Colonic mucosa (tissue), 4 donors: ENCODE data around the gene ERCC1. TPM values are rescaled to one million over a fixed set of nuclear protein-coding genes. Genes with fewer than 3 reads are reported as not detected.

Experiments used
- DNase-seq: peaks from one replicate; pipeline ENCODE4 v3.0.0-alpha.2; 2020
- H3K27ac ChIP-seq: fragments of 200-600 bp; one replicate; pipeline ENCODE4 v1.8.0; 2021
- H3K27me3 ChIP-seq: fragments of 200-600 bp; one replicate; pipeline ENCODE4 v1.8.0; 2021
- H3K36me3 ChIP-seq: fragments of 200-600 bp; one replicate; pipeline ENCODE4 v1.8.0; 2021
- H3K4me1 ChIP-seq: fragments of 200-600 bp; one replicate; pipeline ENCODE4 v1.8.0; 2021; ENCODE audit warnings: mild to moderate bottlenecking
- H3K4me3 ChIP-seq: fragments of 200-600 bp; one replicate; pipeline ENCODE4 v1.8.0; 2021
- H3K9ac ChIP-seq, 2 donors: one replicate each; pipeline ENCODE4 v1.7.0; 2013; ENCODE audit warnings: control low read depth in 2 of 2, low read depth in 2 of 2, low read length in 2 of 2
- H3K9me3 ChIP-seq: fragments of 200-600 bp; one replicate; pipeline ENCODE4 v1.8.0; 2021
- CTCF ChIP-seq: fragments of 200-600 bp; IDR thresholded peaks from one replicate; pipeline ENCODE4 v1.8.0; 2022; ENCODE audit warnings: antibody characterized with exemption, mild to moderate bottlenecking
- intact Hi-C: fragments of 100-400 bp; cut with DNase I; formaldehyde crosslinking; loops from one replicate; pipeline ENCODE4 v1.14.1; 2022
- total RNA-seq, 2 donors: library from RNA; stranded (reverse); fragmentation: NEBNext Ultra II Directional in 1 of 2; extraction: Animal tissue kit (Norgen Biotek cat#: 25700) in 1 of 2; gene quantifications; one replicate each; pipeline ENCODE4 v1.2.1, GENCODE V29; 2021
- donor health status: healthy.
- donor health status: DM: no; HTN: no; CAD: no.
- donor health status: DM: no; HTN: no; CAD: no.

ERCC1 gene
- total RNA-seq, 2 donors from 2014 or later = 30.0 to 37.3 TPM

- peak within 1 kb of the TSS; percentile 44 to 73 for H3K9ac ChIP-seq
- no peak for TF ChIP-seq CTCF
- H3K36me3 ChIP-seq = no peaks in the 10 kb centered on the region
- no peaks in the 10 kb centered on the region for H3K4me1 ChIP-seq
- peak within 1 kb of the TSS; percentile 85 for H3K4me3 ChIP-seq
- peak; percentile 100 for DNase-seq
- H3K27ac ChIP-seq = peak within 1 kb of the TSS; percentile 71
- no peaks in the 10 kb centered on the region for H3K9me3 ChIP-seq
- H3K27me3 ChIP-seq = no peaks in the 10 kb centered on the region
- intact Hi-C loops = no loop called here
These were observed 53.1 kb downstream of the ERCC1 start, which contains the start of gene ERCC2 for GRCh38 chr19:45370410-45371204. Gene ERCC2, minus strand, starts transcription at chr19:45370573. Its CDS starts 33 bp downstream, at chr19:45370540.

- TF ChIP-seq CTCF = no peak
- H3K9me3 ChIP-seq = no peaks in the 10 kb centered on the region
- H3K4me3 ChIP-seq = no peak overlapping the region
- intact Hi-C loops = no loop called here
- no peaks in the 10 kb centered on the region for H3K27me3 ChIP-seq
- no peaks in the 10 kb centered on the region for H3K36me3 ChIP-seq
- DNase-seq = no peak
- H3K9ac ChIP-seq = no peak overlapping the region
- no peaks in the 10 kb centered on the region for H3K4me1 ChIP-seq
- H3K27ac ChIP-seq = no peak overlapping the region
These were observed 54.9 kb downstream of the ERCC1 start for GRCh38 chr19:45368737-45369340.

GRCh38 chr19:45368127-45368526 is 55.6 kb downstream of the ERCC1 start:
- no peak overlapping the region for H3K4me3 ChIP-seq
- no peaks in the 10 kb centered on the region for H3K27me3 ChIP-seq
- no peak overlapping the region for H3K27ac ChIP-seq
- H3K4me1 ChIP-seq = no peaks in the 10 kb centered on the region
- no peak overlapping the region for H3K9ac ChIP-seq
- no peak for DNase-seq
- intact Hi-C loops = no loop called here
- no peak for TF ChIP-seq CTCF
- H3K9me3 ChIP-seq = no peaks in the 10 kb centered on the region
- no peaks in the 10 kb centered on the region for H3K36me3 ChIP-seq

- Histone ChIP-seq H3K4me3 (no peak overlapping the region), H3K9ac (no peak overlapping the region), H3K27ac (no peak overlapping the region), H3K9me3 (no peaks in the 10 kb centered on the region), H3K36me3 (no peaks in the 10 kb centered on the region), H3K4me1 (no peaks in the 10 kb centered on the region), H3K27me3 (no peaks in the 10 kb centered on the region)
- intact Hi-C loops = no loop called here
- no peak for TF ChIP-seq CTCF
- DNase-seq = no peak
These were observed 59.0 kb downstream of the ERCC1 start for GRCh38 chr19:45364696-45365095.

GRCh38 chr19:45363861-45364459 is 59.8 kb downstream of the ERCC1 start:
- no peak overlapping the region for H3K9ac ChIP-seq
- H3K4me3 ChIP-seq = no peak overlapping the region
- no peaks in the 10 kb centered on the region for H3K36me3 ChIP-seq
- no peaks in the 10 kb centered on the region for H3K9me3 ChIP-seq
- H3K27ac ChIP-seq = no peak overlapping the region
- no peak for TF ChIP-seq CTCF
- intact Hi-C loops = no loop called here
- H3K4me1 ChIP-seq = no peaks in the 10 kb centered on the region
- H3K27me3 ChIP-seq = no peaks in the 10 kb centered on the region
- no peak for DNase-seq
